ENCODE measurements around the gene CMTM3. TPM values are rescaled to one million over a fixed set of nuclear protein-coding genes. Genes with fewer than 3 reads are reported as not detected.
"Not testable (repeated sequence)": the region's sequence is repeated elsewhere in the genome, so short reads cannot be mapped to it uniquely, and the experiment has no call there.

CMTM3 gene
- total and polyA plus RNA-seq, 10 donors = 16.2 to 53.1 (median 39.1) TPM

GRCh38 chr16:66591018-66591417 lies 13.5 kb upstream of the CMTM3 start:
- no peak overlapping the region for H3K4me3 ChIP-seq
- H3K4me1 ChIP-seq = peaks cover 0 to 63% (median 38%) of the 10 kb centered on the region in 6 donors
- WGBS, 5 donors = 93 to 97% (median 95%) methylated on average over 4 of the region's 4 CpGs
- no peak for DNase-seq
- H3K27me3 ChIP-seq (replicated peaks in 1 of 7) = no peaks in the 10 kb centered on the region
- intact Hi-C loops (cut with DNase I; ENCODE audit: low total_unique reads) = loop anchor here (10.0 kb wide), 1 partner anchor 116 kb away; no protein-coding TSS in a partner anchor
- peaks cover 0 to 5% (median 0%) of the 10 kb centered on the region in 8 donors for H3K9me3 ChIP-seq
- no peaks in the 10 kb centered on the region for H3K36me3 ChIP-seq
- TF ChIP-seq POLR2AphosphoS5 (IDR thresholded peaks at IDR 0.05) (no peak), POLR2A (IDR thresholded peaks at IDR 0.05) (no peak)
- TF ChIP-seq, protein P1, sequence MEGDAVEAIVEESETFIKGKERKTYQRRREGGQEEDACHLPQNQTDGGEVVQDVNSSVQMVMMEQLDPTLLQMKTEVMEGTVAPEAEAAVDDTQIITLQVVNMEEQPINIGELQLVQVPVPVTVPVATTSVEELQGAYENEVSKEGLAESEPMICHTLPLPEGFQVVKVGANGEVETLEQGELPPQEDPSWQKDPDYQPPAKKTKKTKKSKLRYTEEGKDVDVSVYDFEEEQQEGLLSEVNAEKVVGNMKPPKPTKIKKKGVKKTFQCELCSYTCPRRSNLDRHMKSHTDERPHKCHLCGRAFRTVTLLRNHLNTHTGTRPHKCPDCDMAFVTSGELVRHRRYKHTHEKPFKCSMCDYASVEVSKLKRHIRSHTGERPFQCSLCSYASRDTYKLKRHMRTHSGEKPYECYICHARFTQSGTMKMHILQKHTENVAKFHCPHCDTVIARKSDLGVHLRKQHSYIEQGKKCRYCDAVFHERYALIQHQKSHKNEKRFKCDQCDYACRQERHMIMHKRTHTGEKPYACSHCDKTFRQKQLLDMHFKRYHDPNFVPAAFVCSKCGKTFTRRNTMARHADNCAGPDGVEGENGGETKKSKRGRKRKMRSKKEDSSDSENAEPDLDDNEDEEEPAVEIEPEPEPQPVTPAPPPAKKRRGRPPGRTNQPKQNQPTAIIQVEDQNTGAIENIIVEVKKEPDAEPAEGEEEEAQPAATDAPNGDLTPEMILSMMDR (IDR thresholded peaks at IDR 0.05 in 8 of 11, conservative IDR thresholded peaks at IDR 0.05 in 3 of 11) = no peak
- no peak overlapping the region for H3K27ac ChIP-seq

- H3K36me3 ChIP-seq = no peaks in the 10 kb centered on the region
- peaks cover 0 to 5% (median 0%) of the 10 kb centered on the region in 8 donors for H3K9me3 ChIP-seq
- no peak overlapping the region for H3K4me3 ChIP-seq
- TF ChIP-seq, protein P1 (IDR thresholded peaks at IDR 0.05 in 8 of 11, conservative IDR thresholded peaks at IDR 0.05 in 3 of 11) = no peak
- TF ChIP-seq POLR2AphosphoS5 (IDR thresholded peaks at IDR 0.05) (no peak), POLR2A (IDR thresholded peaks at IDR 0.05) (no peak)
- H3K27ac ChIP-seq = no peak overlapping the region
- no peaks in the 10 kb centered on the region for H3K27me3 ChIP-seq (replicated peaks in 1 of 7)
- peaks cover 0 to 50% (median 29%) of the 10 kb centered on the region in 6 donors for H3K4me1 ChIP-seq
- WGBS, 5 donors = 88 to 96% (median 95%) methylated on average over 3 of the region's 3 CpGs
- intact Hi-C loops (cut with DNase I; ENCODE audit: low total_unique reads) = loop anchor here (10.0 kb wide), 1 partner anchor 117 kb away; no protein-coding TSS in a partner anchor
- no peak for DNase-seq
These were observed 12.3 kb upstream of the CMTM3 start for GRCh38 chr16:66592241-66592640.

DNA sequence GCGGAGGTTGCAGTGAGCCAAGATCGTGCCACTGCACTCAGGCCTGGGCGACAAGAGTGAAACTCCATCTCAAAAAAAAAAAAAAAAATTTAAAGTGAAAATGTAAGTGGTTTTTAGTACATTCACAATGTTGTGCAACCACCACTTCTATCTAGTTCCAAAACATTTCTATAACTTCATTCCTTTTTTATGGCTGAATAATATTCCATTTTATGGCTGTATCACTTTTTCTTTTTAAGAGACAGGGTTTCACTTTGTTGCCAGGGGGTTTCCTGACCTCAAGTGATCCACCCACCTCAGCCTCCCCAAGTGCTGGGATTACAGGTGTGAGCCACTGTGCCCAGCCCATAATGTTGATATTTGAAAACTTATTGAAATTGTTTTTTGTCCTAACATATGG lies 11.7 kb upstream of the CMTM3 start:
- intact Hi-C loops (cut with DNase I; ENCODE audit: low total_unique reads) = loop anchor here (10.0 kb wide), 1 partner anchor 118 kb away; no protein-coding TSS in a partner anchor
- H3K4me3 ChIP-seq = no peak overlapping the region
- TF ChIP-seq, protein P1 (IDR thresholded peaks at IDR 0.05 in 8 of 11, conservative IDR thresholded peaks at IDR 0.05 in 3 of 11) = no peak
- TF ChIP-seq POLR2AphosphoS5 (IDR thresholded peaks at IDR 0.05) (no peak), POLR2A (IDR thresholded peaks at IDR 0.05) (no peak)
- peaks cover 0 to 45% (median 23%) of the 10 kb centered on the region in 6 donors for H3K4me1 ChIP-seq
- no peaks in the 10 kb centered on the region for H3K27me3 ChIP-seq (replicated peaks in 1 of 7)
- WGBS, 5 donors = 94 to 100% (median 98%) methylated on average over 3 of the region's 3 CpGs
- no peaks in the 10 kb centered on the region for H3K36me3 ChIP-seq
- DNase-seq = no peak
- H3K27ac ChIP-seq = no peak overlapping the region
- peaks cover 0 to 5% (median 0%) of the 10 kb centered on the region in 8 donors for H3K9me3 ChIP-seq

DNA sequence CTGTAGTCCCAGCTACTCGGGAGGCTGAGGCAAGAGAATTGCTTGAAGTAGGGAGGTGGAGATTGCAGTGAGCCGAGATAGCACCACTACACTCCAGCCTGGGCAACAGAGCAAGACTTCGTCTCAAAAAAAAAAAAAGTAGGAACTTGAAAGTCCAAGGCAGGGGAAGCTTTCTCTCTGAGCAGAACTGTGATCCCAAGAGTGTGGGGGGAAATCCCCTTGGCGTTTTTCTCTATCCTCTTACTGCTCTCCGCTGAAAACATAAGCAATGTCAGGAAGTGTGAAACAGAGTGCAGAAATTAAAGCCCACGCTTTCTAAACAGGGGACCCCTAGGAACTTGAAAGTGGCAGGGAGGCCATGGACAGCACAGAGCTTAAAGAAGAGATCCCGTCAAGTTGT lies 9.8 kb upstream of the CMTM3 start:
- intact Hi-C loops (cut with DNase I; ENCODE audit: low total_unique reads) = loop anchor here (10.0 kb wide), 1 partner anchor 120 kb away; no protein-coding TSS in a partner anchor
- no peaks in the 10 kb centered on the region for H3K27me3 ChIP-seq (replicated peaks in 1 of 7)
- H3K9me3 ChIP-seq = peaks cover 0 to 5% (median 0%) of the 10 kb centered on the region in 8 donors
- no peak for DNase-seq
- no peak overlapping the region for H3K4me3 ChIP-seq
- H3K36me3 ChIP-seq = no peaks in the 10 kb centered on the region
- WGBS, 5 donors = 28 to 47% (median 46%) methylated on average over 7 of the region's 7 CpGs
- peaks cover 0 to 25% (median 15%) of the 10 kb centered on the region in 6 donors for H3K4me1 ChIP-seq
- TF ChIP-seq, protein P1 (IDR thresholded peaks at IDR 0.05 in 8 of 11, conservative IDR thresholded peaks at IDR 0.05 in 3 of 11) = no peak
- no peak overlapping the region for H3K27ac ChIP-seq

DNA sequence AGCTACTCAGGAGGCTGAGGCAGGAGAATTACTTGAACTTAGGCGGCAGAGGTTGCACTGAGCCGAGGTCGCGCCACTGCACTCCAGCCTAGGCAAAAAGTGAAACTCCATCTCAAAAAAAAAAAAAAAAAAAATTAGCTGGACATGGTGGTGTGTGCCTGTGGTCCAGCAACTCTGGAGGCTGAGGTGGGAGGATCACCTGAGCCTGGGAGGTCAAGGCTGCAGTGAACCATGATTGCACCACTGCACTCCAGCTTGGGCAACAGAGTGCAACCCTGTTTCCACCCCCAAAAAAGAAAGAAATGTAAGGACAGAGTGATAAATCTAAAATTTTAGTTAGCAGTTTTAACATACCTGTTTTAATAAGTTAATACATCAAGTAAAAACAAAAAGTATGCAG lies 7.9 kb upstream of the CMTM3 start:
- DNase-seq; H3K36me3 ChIP-seq; H3K27me3 ChIP-seq (replicated peaks in 1 of 7); H3K27ac ChIP-seq; H3K4me1 ChIP-seq; H3K4me3 ChIP-seq: not testable (repeated sequence)
- WGBS, 5 donors = 94 to 99% (median 98%) methylated on average over 4 of the region's 4 CpGs
- H3K9me3 ChIP-seq = peaks cover 0 to 11% (median 5%) of the 10 kb centered on the region in 8 donors
- intact Hi-C loops (cut with DNase I; ENCODE audit: low total_unique reads) = loop anchor here (10.0 kb wide), 1 partner anchor 122 kb away; no protein-coding TSS in a partner anchor
